GM08714 (cell line): Measurements from ENCODE around the gene MPND.
"Not testable (repeated sequence)": the region's sequence is repeated elsewhere in the genome, so short reads cannot be mapped to it uniquely, and the experiment has no call there.

Experiments
- H3K4me3 ChIP-seq: fragments of 200-500 bp; sonication (Bioruptor generic); 2 replicates; pipeline ENCODE4 v1.5.1; 2014; ENCODE audit warnings: mild to moderate bottlenecking, low read length, inconsistent platforms
- ZNF274 ChIP-seq: IDR thresholded peaks from 2 replicates; pipeline ENCODE4 v1.6.1; 2012; ENCODE audit warnings: mild to moderate bottlenecking, low read depth, low read length

The MPND gene

DNA sequence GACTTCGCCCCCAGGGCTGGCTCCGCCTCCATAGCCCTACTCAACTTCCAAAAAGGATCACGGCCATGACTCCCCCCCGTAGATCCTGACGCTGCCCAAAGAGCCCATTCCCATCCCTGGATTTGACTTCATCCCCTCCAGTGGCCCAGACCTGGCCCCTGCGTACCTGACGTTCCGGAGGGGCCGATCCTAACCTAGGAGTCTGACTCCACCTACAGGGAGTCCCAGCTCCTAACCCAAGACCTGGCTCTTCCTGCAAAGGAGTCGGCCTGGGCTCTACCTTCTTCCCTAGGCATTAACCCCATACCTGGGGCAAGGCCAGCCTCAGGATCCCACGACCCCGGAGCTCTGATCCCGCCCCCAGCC lies 15.5 kb upstream of the MPND start:
- no peak for TF ChIP-seq ZNF274
- H3K4me3 ChIP-seq, result peak overlapping the region; percentile 51; the same call in 1 of the 2 replicates

DNA sequence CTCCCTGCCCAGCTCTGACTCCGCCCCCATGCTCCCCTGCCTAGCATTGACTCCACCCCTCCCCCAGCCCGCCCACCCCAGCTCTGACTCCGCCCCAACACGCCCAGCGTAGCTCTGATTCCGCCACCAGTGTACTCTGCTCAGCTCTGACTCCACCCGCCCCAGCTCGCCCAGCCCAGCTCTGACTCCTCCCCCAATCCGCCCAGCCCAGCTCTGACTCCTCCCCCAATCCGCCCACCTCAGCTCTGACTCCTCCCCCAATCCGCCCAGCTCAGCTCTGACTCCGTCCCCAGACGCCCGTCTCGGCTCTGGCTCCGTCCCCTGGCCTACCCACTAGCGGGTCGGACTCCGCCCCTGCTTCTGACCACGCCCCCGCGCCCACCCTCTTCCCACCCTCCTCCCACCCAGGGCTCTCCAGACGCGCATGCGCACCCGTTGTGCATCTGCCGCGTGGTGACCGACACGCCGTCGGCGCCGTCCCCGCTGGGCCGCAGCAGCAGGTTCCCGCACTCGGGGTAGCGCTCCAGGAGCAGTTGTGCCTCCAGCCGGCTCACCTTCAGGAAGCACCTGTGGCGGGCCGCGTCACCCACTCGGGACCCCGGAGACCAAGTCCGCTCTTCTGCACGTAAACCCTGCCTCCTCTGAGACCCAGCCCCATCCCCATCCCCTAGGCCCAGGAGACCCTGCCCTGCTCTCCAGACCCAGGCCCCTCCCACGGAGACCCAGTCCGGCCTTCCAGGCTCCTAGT lies 14.9 kb upstream of the MPND start:
- H3K4me3 ChIP-seq, result peak overlapping the region; percentile 59; the same call in 1 of the 2 replicates
- TF ChIP-seq ZNF274, result no peak

DNA sequence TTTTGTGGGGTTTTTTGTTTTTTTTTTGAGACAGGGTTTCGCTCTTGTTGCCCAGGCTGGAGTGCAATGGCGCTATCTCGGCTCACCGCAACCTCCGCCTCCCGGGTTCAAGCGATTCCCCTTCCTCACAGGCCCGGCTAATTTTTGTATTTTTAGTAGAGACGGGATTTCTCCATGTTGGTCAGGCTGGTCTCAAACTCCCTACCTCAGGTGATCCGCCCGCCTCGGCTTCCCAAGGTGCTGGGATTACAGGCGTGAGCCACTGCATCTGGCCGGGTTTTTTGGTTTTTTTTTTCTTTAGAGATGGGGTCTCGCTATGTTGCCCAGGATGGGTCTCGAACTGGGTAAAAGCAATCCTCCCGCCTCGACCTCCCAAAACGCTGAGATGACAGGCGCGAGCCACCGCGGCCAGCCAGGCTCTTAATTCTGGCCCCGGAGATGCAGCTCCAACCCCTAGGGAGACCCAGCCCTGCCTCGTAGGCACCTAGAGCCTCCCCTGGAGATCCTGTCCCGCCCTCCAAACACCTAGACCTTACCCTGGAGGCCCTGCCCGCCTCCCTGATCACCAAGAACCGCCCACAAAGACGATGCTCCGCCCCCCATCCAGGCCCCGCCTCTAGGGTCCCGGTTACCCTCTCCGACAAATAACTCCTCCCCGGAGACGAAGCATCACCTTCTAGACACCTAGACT lies 14.2 kb upstream of the MPND start:
- H3K4me3 ChIP-seq, result peak overlapping the region; percentile 59; the same call in 1 of the 2 replicates

DNA sequence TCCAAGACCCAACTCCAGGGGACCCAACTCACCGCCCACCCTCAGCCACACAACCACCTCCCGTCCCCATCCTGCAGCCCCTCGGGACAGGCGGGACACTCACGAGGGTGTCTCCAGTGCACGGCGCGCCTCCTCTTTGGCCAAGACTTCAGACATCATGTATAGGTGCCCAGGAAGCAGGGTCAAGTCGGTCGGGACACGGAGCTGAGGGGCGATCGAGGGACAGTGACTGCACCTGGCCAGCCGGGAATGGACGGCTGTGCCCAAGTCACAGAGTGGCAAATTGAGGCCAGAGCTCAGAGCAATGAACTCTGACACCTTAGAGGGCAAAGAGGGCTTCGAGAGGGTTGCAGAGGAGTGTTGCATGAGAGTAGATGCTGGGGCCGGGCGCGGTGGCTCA lies 13.5 kb upstream of the MPND start:
- no peak for TF ChIP-seq ZNF274
- H3K4me3 ChIP-seq, result no peak overlapping the region

DNA sequence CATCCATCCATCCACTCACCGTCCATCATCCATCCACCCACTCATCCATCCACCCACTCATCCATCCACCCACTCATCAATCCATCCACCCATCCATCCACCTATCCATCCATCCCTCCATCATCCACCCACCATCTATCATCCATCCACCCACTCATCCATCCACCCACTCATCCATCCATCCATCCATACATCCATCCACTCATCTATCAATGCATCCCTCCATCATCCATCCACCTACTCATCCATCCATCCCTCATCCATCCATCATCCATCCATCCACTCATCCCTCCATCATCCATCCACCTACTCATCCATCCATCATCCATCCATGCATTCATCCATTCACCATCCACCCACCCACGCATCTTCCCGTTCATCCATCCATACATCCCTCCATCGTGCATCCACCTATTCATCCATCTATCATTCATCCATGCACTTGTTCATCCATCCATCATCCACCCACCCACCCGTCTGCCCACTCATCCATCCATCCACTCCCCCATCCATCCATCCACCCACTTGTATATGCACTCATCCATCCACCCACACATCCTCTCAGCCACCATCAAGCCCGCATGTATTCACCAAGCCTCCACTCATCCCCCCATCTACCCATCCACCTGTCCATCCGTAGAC lies 8.3 kb upstream of the MPND start:
- no peak for TF ChIP-seq ZNF274

DNA sequence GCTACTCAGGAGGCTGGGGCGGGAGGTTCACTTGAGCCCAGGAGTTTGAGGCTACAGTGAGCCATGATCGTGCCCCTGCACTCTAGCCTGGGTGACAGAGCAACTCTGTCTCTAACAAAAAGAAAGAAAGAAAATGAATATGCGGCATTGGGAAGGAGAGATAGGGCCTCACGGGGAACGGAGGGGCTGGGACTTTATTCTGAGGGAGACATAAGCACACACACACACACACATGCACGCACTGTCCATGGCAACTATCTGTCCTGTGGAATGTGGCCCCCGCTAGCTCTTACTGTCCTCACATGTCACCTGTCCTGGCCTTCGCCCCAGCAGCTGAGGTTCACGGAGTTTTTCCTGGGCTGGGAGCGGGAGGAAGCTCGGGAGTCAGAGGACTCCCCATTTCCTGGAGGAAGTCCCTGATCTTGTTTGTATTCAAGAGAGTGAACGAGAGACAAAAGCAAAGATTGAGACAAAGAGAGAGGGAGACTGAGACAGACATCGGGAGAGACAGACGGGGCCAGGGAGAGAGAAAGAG lies 5.4 kb upstream of the MPND start:
- no peak for TF ChIP-seq ZNF274
- H3K4me3 ChIP-seq, result peak overlapping the region; percentile 56; the same call in 1 of the 2 replicates

More for the DNA sequence above, 8.3 kb upstream of the MPND start:
- no peak overlapping the region for H3K4me3 ChIP-seq

DNA sequence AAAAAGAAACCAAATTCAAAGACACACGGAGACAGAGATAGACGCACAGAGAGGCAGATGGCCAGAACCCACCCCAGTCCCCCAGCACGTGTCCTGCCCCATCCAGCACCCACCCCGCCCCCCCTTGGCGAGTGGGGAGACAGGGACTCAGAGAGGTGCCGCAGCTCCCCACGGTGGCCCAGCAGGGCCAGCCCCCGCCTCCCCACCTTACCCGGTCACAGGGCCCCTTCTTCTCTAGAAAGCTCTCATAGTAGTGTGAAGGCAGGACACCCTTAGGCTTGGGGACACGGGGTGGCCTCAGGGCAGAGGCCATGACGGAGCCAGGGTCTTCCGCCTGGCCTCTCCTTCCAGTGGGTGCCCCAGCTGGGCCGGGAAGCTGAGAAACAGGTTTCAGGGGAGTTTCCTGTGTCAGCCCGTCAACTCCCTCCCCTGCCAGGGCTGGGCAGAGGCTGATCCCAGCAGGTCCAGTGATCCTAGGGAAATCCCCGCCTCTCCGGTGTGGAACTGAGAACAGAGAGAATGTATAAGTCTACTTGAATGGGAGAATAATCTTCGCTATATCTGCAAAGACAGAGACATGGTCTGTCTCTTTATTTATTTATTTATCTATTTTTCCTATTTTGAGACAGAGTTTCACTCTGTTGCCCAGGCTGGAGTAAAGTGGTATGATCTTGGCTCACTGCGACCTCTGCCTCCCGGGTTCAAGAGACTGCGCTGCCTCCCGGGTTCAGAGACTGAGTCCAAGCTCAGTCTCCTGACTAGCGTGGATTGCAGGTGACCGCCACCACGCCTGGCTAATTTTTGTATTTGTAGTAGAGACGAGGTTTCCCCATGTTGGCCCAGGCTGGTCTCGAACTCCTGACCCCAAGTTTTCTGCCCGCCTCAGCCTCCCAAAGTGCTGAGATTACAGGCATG lies 4.7 kb upstream of the MPND start, which contains the start of gene STAP2:
STAP2 (minus strand) TSS at position 387 of the 915 bp plus-strand sequence; CDS start at position 313, 74 bp downstream.
- H3K4me3 ChIP-seq, result peak within 1 kb of the TSS; percentile 56; the same call in 1 of the 2 replicates
- no peak for TF ChIP-seq ZNF274

DNA sequence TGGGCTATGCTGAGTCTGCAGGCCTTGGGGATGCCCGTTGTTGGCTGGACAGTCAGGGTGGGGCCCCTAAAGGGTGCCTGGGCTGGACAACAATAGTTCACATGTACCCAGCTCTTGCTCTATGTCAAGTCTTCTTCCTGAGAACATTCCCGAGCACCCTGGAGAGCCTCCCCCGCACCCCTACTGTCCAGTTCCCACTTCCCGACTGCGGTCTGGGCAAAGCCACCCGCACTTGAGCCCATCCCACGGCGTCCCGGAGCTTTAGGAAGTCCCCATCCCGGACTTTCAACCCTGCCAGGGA lies 1.1 kb upstream of the MPND start:
- no peak for TF ChIP-seq ZNF274
- H3K4me3 ChIP-seq, result peak overlapping the region; percentile 70; the same call in 1 of the 2 replicates

DNA sequence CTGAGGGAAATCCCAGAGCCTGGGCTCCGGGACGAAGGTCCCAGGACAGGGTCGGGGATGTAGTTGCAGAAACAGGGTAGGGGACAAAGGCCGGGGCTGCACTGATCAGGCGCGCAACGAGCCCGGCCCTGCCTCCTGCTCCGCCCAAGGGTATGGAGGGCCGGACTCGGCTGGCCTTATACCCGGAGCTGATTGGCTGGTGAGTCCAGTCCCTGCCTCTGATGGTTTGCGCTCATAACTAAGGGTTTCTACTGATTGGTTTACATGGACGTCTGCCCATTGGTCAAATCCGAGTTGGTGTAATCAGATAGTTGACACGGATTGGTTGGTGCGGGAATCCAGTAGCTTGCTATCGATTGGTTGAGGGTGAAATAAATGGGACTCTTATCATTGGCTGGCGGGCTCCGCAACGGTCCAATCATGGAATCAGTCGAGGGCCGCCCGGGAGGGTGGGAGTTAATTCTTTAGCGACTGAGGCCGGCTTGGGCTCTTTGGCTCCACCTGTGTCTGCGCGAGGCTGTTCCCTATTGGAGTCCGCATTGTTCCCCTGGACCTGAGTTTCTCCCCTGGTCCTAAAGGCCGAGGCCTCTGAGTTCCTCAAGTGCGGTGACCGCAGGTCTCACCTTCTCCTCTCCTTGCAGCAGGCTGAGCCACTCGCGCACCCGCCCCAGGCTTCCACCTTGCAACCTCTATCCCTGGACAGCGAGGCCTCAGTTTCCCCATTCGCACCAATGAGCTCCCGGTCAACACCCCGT lies 570 bp upstream of the MPND start:
- H3K4me3 ChIP-seq, result peak overlapping the region; percentile 70

DNA sequence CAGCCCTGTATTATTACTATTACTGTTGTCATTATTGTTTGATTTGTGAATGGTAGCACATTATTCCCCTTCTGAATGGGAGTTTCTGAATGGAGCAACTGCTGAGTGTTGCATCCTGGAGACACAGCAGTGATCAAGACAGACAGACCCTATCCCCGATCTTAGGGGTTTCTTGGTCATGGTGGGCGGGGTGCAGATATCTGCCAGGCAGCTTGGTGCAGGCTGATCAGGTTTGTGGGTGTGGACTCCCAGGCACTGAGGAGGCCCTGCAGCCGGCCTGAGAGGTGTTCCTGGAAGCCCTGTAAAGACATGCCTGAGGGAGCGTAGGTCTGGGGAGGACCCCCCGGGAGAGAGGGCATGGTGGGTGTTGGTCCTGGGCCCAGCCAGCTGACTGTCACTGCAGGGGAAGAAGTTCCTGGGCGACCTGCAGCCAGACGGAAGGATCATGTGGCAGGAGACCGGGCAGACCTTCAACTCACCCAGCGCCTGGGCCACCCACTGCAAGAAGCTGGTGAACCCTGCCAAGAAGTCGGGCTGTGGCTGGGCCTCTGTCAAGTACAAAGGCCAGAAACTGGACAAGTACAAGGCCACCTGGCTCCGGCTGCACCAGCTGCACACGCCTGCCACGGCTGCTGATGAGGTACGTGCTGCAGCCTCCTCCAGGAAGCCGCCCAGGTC lies 2.1 kb downstream of the MPND start:
- H3K4me3 ChIP-seq, result no peak overlapping the region
- no peak for TF ChIP-seq ZNF274

More for the DNA sequence above, 570 bp upstream of the MPND start:
- TF ChIP-seq ZNF274, result no peak

DNA sequence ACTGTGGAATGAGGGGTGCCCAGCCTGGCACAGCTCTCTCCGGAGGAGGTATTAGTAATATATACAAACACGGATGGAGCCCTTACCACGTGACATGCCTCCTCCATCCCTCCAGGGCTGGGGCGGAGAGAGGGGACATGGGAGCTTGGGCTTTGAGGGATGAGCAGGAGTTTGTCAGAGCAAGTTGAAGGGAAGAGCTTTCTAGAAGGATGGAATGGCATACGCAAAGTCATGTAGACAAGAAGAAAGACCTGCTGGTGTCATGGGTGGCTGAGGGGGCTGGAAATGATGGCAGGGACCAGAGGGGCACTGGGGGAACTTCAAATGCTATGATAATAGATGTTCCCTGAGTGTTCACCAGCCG lies 2.6 kb downstream of the MPND start:
- no peak overlapping the region for H3K4me3 ChIP-seq
- no peak for TF ChIP-seq ZNF274

DNA sequence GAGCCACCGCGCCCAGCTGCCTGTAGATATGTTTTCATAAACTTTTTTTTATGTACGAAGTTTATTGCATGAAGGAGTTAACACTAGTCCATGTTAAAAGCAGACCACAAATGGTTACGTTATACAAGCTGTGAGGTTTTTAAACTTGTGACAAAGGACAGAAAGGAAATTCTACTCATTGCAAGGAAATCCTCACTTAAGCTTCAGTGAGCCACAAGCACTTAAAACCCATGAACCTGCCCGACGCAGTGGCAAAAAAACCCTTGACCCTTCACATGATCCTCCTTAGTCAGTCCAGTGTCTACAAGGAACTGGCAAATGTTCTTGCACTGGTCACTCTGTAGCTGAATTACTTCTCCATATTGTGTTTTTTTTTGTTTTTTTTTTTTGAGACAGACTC lies 4.2 kb downstream of the MPND start:
- TF ChIP-seq ZNF274, result no peak
- H3K4me3 ChIP-seq, result no peak overlapping the region

DNA sequence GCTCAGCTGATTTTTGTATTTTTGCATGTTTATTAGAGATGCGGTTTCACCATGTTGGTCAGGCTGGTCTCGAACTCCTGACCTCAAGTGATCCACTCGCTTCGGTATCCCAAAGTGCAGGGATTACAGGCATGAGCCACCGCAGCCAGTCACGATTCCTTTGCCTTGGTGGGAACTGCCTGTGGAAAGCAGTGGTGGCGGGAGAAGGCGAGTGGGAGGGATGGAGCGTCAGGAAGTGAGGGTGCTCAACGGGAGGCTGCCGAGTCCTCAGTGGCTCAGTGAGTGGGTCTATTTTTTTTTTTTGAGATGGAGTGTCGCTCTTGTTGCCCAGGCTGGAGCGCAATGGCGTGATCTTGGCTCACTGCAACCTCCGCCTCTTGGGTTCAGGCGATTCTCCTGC lies 5.9 kb downstream of the MPND start:
- not testable (repeated sequence) for H3K4me3 ChIP-seq
